IMR-90 (cell line): ENCODE measurements around the gene COX5B. TPM values are rescaled to one million over a fixed set of nuclear protein-coding genes. Genes with fewer than 3 reads are reported as not detected.

Experiments
- ATAC-seq: fragments of 200-7000 bp; cut with Tn5 transposase; 2 replicates; pipeline ENCODE4 v1.9.1; 2020; ENCODE audit warnings: low read depth, mild to moderate bottlenecking, moderate library complexity
- BruUV-seq: library from RNA; stranded (reverse); fragments of 400-500 nt; replicated peaks from 2 replicates; lab custom pipeline; 2021; lab: Mats Ljungman, UMichigan
- CTCF ChIA-PET: fragments of 300-600 bp; formaldehyde crosslinking; extraction: SDS; loops from one replicate; lab custom pipeline; 2021; ENCODE audit warnings: antibody characterized with exemption; lab: Yijun Ruan, JAX
- POLR2A ChIA-PET: fragments of 300-600 bp; sonication (Branson Sonifier 250); formaldehyde crosslinking; loops from one replicate; lab custom pipeline; 2022; ENCODE audit warnings: antibody characterized with exemption; ENCODE audit not compliant: unreplicated experiment; lab: Charles Lee
- DNase-seq: peaks from one replicate; pipeline ENCODE4 v3.0.0; 2013
- H2AFZ ChIP-seq: replicated peaks from 2 replicates; pipeline ENCODE3; 2013; ENCODE audit warnings: low read length, mild to moderate bottlenecking; ENCODE audit not compliant: poor library complexity
- H2AK5ac ChIP-seq: 2 replicates; pipeline ENCODE4 v1.6.1; 2013; ENCODE audit warnings: low read depth, low read length, inconsistent platforms
- H2AK9ac ChIP-seq: replicated peaks from 2 replicates; pipeline ENCODE3; 2013; ENCODE audit warnings: mild to moderate bottlenecking, low read depth, low read length, moderate library complexity; ENCODE audit not compliant: poor library complexity
- H2BK120ac ChIP-seq: 2 replicates; pipeline ENCODE4 v1.6.1; 2013; ENCODE audit warnings: low read depth, low read length, inconsistent platforms
- H2BK15ac ChIP-seq: 3 replicates; pipeline ENCODE4 v1.6.1; 2013; ENCODE audit warnings: low read depth, low read length, inconsistent platforms
- H2BK20ac ChIP-seq: 2 replicates; pipeline ENCODE4 v1.6.1; 2013; ENCODE audit warnings: low read depth, mild to moderate bottlenecking, inconsistent platforms, low read length, moderate library complexity
- H2BK5ac ChIP-seq: 2 replicates; pipeline ENCODE4 v1.6.1; 2013; ENCODE audit warnings: mild to moderate bottlenecking, low read depth, low read length, inconsistent platforms; ENCODE audit not compliant: poor library complexity, severe bottlenecking
- H3K14ac ChIP-seq: replicated peaks from 2 replicates; pipeline ENCODE4 v1.6.1; 2013; ENCODE audit warnings: low read depth, low read length, inconsistent platforms
- H3K18ac ChIP-seq: 2 replicates; pipeline ENCODE4 v1.6.1; 2013; ENCODE audit warnings: low read depth, low read length, control low read depth
- H3K23ac ChIP-seq: 2 replicates; pipeline ENCODE4 v1.6.1; 2013; ENCODE audit warnings: low read depth, low read length, inconsistent platforms
- H3K27ac ChIP-seq: 2 replicates; pipeline ENCODE4 v1.5.1; 2013; ENCODE audit warnings: mild to moderate bottlenecking, control low read depth, low read length; ENCODE audit not compliant: insufficient read depth
- H3K27me3 ChIP-seq: 2 replicates; pipeline ENCODE4 v1.6.1; 2013; ENCODE audit warnings: low read length; ENCODE audit not compliant: control insufficient read depth, insufficient read depth
- H3K36me3 ChIP-seq: 2 replicates; pipeline ENCODE4 v1.6.1; 2013; ENCODE audit warnings: low read length, mixed read lengths; ENCODE audit not compliant: control insufficient read depth, insufficient read depth
- H3K4ac ChIP-seq: 2 replicates; pipeline ENCODE4 v1.6.1; 2013; ENCODE audit warnings: low read depth, low read length, inconsistent platforms
- H3K4me1 ChIP-seq: 2 replicates; pipeline ENCODE4 v1.6.1; 2013; ENCODE audit warnings: low read length, mixed read lengths; ENCODE audit not compliant: control insufficient read depth, insufficient read depth
- H3K4me2 ChIP-seq: 2 replicates; pipeline ENCODE4 v1.6.1; 2013; ENCODE audit warnings: low read depth, mild to moderate bottlenecking, control low read depth, low read length, moderate library complexity
- H3K4me3 ChIP-seq: 2 replicates; pipeline ENCODE4 v1.5.1; 2013; ENCODE audit warnings: low read depth, mild to moderate bottlenecking, control low read depth, low read length, moderate library complexity; ENCODE audit not compliant: insufficient read depth
- H3K56ac ChIP-seq: 2 replicates; pipeline ENCODE4 v1.6.1; 2013; ENCODE audit warnings: low read length, inconsistent platforms; ENCODE audit not compliant: insufficient read depth; ENCODE audit errors: extremely low read depth
- H3K79me1 ChIP-seq, 2 experiments: 2 replicates each; pipeline ENCODE4 v1.6.1; 2013; ENCODE audit warnings: low read length in 2 of 2, inconsistent platforms in 1 of 2, low read depth in 1 of 2
- H3K9ac ChIP-seq: 2 replicates; pipeline ENCODE4 v1.6.1; 2013; ENCODE audit warnings: low read depth, low read length, control low read depth
- H3K9me1 ChIP-seq: 2 replicates; pipeline ENCODE4 v1.6.1; 2013; ENCODE audit warnings: low read length, inconsistent platforms; ENCODE audit not compliant: insufficient read depth
- H3K9me3 ChIP-seq: 2 replicates; pipeline ENCODE4 v1.6.1; 2013; ENCODE audit warnings: low read length; ENCODE audit not compliant: control insufficient read depth, insufficient read depth
- H4K20me1 ChIP-seq: 2 replicates; pipeline ENCODE4 v1.6.1; 2013; ENCODE audit warnings: low read length, inconsistent platforms; ENCODE audit not compliant: insufficient read depth
- H4K5ac ChIP-seq: 2 replicates; pipeline ENCODE4 v1.6.1; 2013; ENCODE audit warnings: mild to moderate bottlenecking, low read depth, low read length, control low read depth
- H4K8ac ChIP-seq, 2 experiments: 2 replicates each; pipeline ENCODE4 v1.6.1; 2013; ENCODE audit warnings: low read depth in 2 of 2, low read length in 2 of 2, control low read depth in 1 of 2, inconsistent platforms in 1 of 2
- H4K91ac ChIP-seq: 2 replicates; pipeline ENCODE4 v1.6.1; 2013; ENCODE audit warnings: low read depth, low read length, inconsistent platforms; ENCODE audit not compliant: insufficient read depth
- CHD1 ChIP-seq: IDR thresholded peaks from 2 replicates; pipeline ENCODE4 v1.6.1; 2012; ENCODE audit warnings: low read depth, low read length, improper control_type of control experiment
- FOS ChIP-seq: fragments of 150-350 bp; IDR thresholded peaks from 2 replicates; pipeline ENCODE4 v1.6.1; 2016; ENCODE audit warnings: low read depth, low read length
- MAZ ChIP-seq: IDR thresholded peaks from 2 replicates; pipeline ENCODE4 v1.6.1; 2012; ENCODE audit warnings: low read depth, mild to moderate bottlenecking, low read length, improper control_type of control experiment, moderate library complexity, borderline replicate concordance
- POLR2A ChIP-seq: IDR thresholded peaks from 2 replicates; pipeline ENCODE4 v1.6.1; 2012; ENCODE audit warnings: mild to moderate bottlenecking, low read depth, low read length
- WGBS, 2 experiments: methylation state at CpG; one replicate each; pipeline versions ENCODE4 v1.1.5 to v1.1.7; 2013; ENCODE audit warnings: missing lambda C conversion rate in 2 of 2; ENCODE audit not compliant: insufficient read length in 1 of 2; ENCODE audit errors: extremely low coverage in 2 of 2; 5-methylcytosine and 5-hydroxymethylcytosine counted together
- dilution Hi-C: fragments of 300-500 bp; cut with HindIII; formaldehyde crosslinking; loops from one replicate; pipeline ENCODE4 v1.14.3; 2018; ENCODE audit warnings: low sequenced_read_pairs; ENCODE audit not compliant: unreplicated experiment
- in situ Hi-C: fragments of 300-500 bp; cut with MboI; formaldehyde crosslinking; loops from 3 replicates; pipeline ENCODE4 v1.14.3; 2019; ENCODE audit warnings: low sequenced_read_pairs, inconsistent platforms, mixed read lengths
- intact Hi-C: fragments of 100-400 bp; cut with micrococcal nuclease; formaldehyde crosslinking; loops from 2 replicates; pipeline ENCODE4 v1.10.0; 2022
- polyA plus RNA-seq, 3 experiments: library from polyadenylated mRNA; depleted of rRNA; stranded (reverse); fragments of >200 nt; gene quantifications; 2 replicates each; pipeline ENCODE4 v1.2.3, GENCODE V29; 2012; ENCODE audit warnings: low replicate concordance in 1 of 3
- total RNA-seq: library from RNA; depleted of rRNA; stranded (reverse); fragments of >200 nt; gene quantifications from 2 replicates; pipeline ENCODE4 v1.2.3, GENCODE V29; 2012
- TF ChIP-seq, protein P1 (sequence below): conservative IDR thresholded peaks from 2 replicates; pipeline ENCODE4 v1.5.1; 2012; ENCODE audit warnings: mild to moderate bottlenecking, low read depth, low read length, improper control_type of control experiment

The COX5B gene
- total and polyA plus RNA-seq, 2 of the 4 experiments (the other 2 are of a cell fraction) = 140 to 272 TPM

- H3K79me1 ChIP-seq = peaks cover 12 to 49% of the 10 kb centered on the region in 2 experiments; a peak in 3 of 4 replicates
- WGBS, 2 experiments = 92% methylated on average over 17 of the region's 29 CpGs; no CpG with 5 or more reads in 1 of the 2 experiments
- ChIA-PET POLR2A (no interaction called here), CTCF (no interaction called here)
- no peak overlapping the region for H2BK15ac ChIP-seq
- no peak overlapping the region for H3K4me3 ChIP-seq
- H2AK9ac ChIP-seq = no peak overlapping the region
- no peak overlapping the region for H3K9ac ChIP-seq
- H3K27me3 ChIP-seq = no peaks in the 10 kb centered on the region
- H3K14ac ChIP-seq = no peak overlapping the region
- no peak overlapping the region for H3K4ac ChIP-seq
- no peak overlapping the region for H2BK120ac ChIP-seq
- H4K5ac ChIP-seq = no peak overlapping the region
- H3K56ac ChIP-seq = no peak overlapping the region
- peaks cover 9% of the 10 kb centered on the region for H3K4me1 ChIP-seq
- H4K20me1 ChIP-seq = 0 out of 2 replicates have a peak, but pooled peaks cover 8% of the 10 kb centered on the region
- H2BK5ac ChIP-seq = no peak overlapping the region
- intact Hi-C loops = no loop called here
- dilution Hi-C loops = no loop called here
- no peak overlapping the region for H3K23ac ChIP-seq
- no peak overlapping the region for H2AFZ ChIP-seq
- no peak for DNase-seq
- no TSS peak for BruUV-seq
- ATAC-seq = no peak
- H3K4me2 ChIP-seq = no peak overlapping the region
- no peak overlapping the region for H3K18ac ChIP-seq
- H3K9me1 ChIP-seq = peaks cover 11% of the 10 kb centered on the region
- H3K36me3 ChIP-seq = peaks cover 40% of the 10 kb centered on the region
- H3K9me3 ChIP-seq = peaks cover 6% of the 10 kb centered on the region
- TF ChIP-seq POLR2A (no peak), MAZ (no peak), FOS (no peak), CHD1 (no peak)
- TF ChIP-seq, protein P1, sequence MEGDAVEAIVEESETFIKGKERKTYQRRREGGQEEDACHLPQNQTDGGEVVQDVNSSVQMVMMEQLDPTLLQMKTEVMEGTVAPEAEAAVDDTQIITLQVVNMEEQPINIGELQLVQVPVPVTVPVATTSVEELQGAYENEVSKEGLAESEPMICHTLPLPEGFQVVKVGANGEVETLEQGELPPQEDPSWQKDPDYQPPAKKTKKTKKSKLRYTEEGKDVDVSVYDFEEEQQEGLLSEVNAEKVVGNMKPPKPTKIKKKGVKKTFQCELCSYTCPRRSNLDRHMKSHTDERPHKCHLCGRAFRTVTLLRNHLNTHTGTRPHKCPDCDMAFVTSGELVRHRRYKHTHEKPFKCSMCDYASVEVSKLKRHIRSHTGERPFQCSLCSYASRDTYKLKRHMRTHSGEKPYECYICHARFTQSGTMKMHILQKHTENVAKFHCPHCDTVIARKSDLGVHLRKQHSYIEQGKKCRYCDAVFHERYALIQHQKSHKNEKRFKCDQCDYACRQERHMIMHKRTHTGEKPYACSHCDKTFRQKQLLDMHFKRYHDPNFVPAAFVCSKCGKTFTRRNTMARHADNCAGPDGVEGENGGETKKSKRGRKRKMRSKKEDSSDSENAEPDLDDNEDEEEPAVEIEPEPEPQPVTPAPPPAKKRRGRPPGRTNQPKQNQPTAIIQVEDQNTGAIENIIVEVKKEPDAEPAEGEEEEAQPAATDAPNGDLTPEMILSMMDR = no peak
- H4K91ac ChIP-seq = no peak overlapping the region
- H3K27ac ChIP-seq = no peak overlapping the region
- in situ Hi-C loops = loop anchor here (25.0 kb wide), 1 partner anchor 1597 kb away; no protein-coding TSS in a partner anchor
- no peak overlapping the region for H2BK20ac ChIP-seq
- H2AK5ac ChIP-seq = no peak overlapping the region
- no peak overlapping the region for H4K8ac ChIP-seq
These were observed 13.6 kb downstream of the COX5B start for GRCh38 chr2:97659256-97660043.
